Caco-2 (cell line): ENCODE data around the gene ANKRD44. TPM values are rescaled to one million over a fixed set of nuclear protein-coding genes. Genes with fewer than 3 reads are reported as not detected.

Source experiments
- BruUV-seq: library from RNA; stranded (reverse); fragments of 400-500 nt; replicated peaks from 2 replicates; lab custom pipeline; 2021; lab: Mats Ljungman, UMichigan
- CTCF ChIA-PET: fragments of 300-600 bp; sonication (Branson Sonifier 250); formaldehyde crosslinking; loops from one replicate; lab custom pipeline; 2022; ENCODE audit warnings: antibody characterized with exemption; lab: Charles Lee
- POLR2A ChIA-PET: fragments of 300-600 bp; sonication (Branson Sonifier 250); formaldehyde crosslinking; loops from one replicate; lab custom pipeline; 2022; ENCODE audit warnings: antibody characterized with exemption; lab: Charles Lee
- DNase-seq, 2 experiments: peaks; one replicate each; pipeline versions ENCODE4 v3.0.0 to v3.0.0-alpha.2; 2020 to 2022
- H3K27me3 ChIP-seq: replicated peaks from 2 replicates; pipeline ENCODE4 v1.6.0; 2011; ENCODE audit warnings: low read length; ENCODE audit not compliant: control insufficient read depth, insufficient read depth
- H3K36me3 ChIP-seq: 2 replicates; pipeline ENCODE4 v1.5.1; 2011; ENCODE audit warnings: low read length; ENCODE audit not compliant: control insufficient read depth, insufficient read depth
- H3K4me1 ChIP-seq: fragments of 250-450 bp; sonication (Bioruptor Pico); 2 replicates; pipeline ENCODE4 v1.5.1; 2020; ENCODE audit warnings: mild to moderate bottlenecking
- H3K4me3 ChIP-seq: 2 replicates; pipeline ENCODE4 v1.5.1; 2011; ENCODE audit warnings: low read depth, mild to moderate bottlenecking, control low read depth, low read length
- H3K9me3 ChIP-seq: fragments of 250-450 bp; sonication (Bioruptor Pico); 2 replicates; pipeline ENCODE4 v1.5.1; 2020; ENCODE audit warnings: mild to moderate bottlenecking, moderate library complexity
- H3K27ac Mint-ChIP-seq: one replicate; pipeline ENCODE4 v1.8.0; 2022; ENCODE audit warnings: mixed read lengths; ENCODE audit not compliant: unreplicated experiment
- H3K27me3 Mint-ChIP-seq: one replicate; pipeline ENCODE4 v1.8.0; 2022; ENCODE audit warnings: mixed read lengths; ENCODE audit not compliant: insufficient read depth, unreplicated experiment
- H3K36me3 Mint-ChIP-seq: one replicate; pipeline ENCODE4 v1.8.0; 2022; ENCODE audit warnings: mild to moderate bottlenecking, mixed read lengths; ENCODE audit not compliant: insufficient read depth, unreplicated experiment
- H3K4me1 Mint-ChIP-seq: one replicate; pipeline ENCODE4 v1.8.0; 2022; ENCODE audit warnings: low read depth, mixed read lengths; ENCODE audit not compliant: unreplicated experiment
- H3K4me3 Mint-ChIP-seq: one replicate; pipeline ENCODE4 v1.8.0; 2022; ENCODE audit warnings: mild to moderate bottlenecking, moderate library complexity, mixed read lengths; ENCODE audit not compliant: unreplicated experiment
- H3K9me3 Mint-ChIP-seq: one replicate; pipeline ENCODE4 v1.8.0; 2022; ENCODE audit warnings: mixed read lengths; ENCODE audit not compliant: unreplicated experiment
- CTCF ChIP-seq, 2 experiments: fragments of 200-600 bp in 1 of 2; IDR thresholded peaks; 1 replicate in 1 of 2; 2 replicates in 1 of 2; pipeline versions ENCODE4 v1.5.1 to v1.8.0; 2011 to 2022; ENCODE audit warnings: antibody characterized with exemption in 1 of 2, control low read depth in 1 of 2, inconsistent platforms in 1 of 2, low read depth in 1 of 2, low read length in 1 of 2, mild to moderate bottlenecking in 1 of 2, moderate library complexity in 1 of 2; ENCODE audit not compliant: insufficient read depth in 1 of 2, severe bottlenecking in 1 of 2, unreplicated experiment in 1 of 2
- intact Hi-C: fragments of 100-400 bp; cut with micrococcal nuclease; formaldehyde crosslinking; loops from one replicate; pipeline ENCODE4 v1.10.0; 2022; ENCODE audit not compliant: unreplicated experiment
- total RNA-seq: library from RNA; stranded (reverse); gene quantifications from 2 replicates; pipeline ENCODE4 v1.2.3, GENCODE V29; 2022

The ANKRD44 gene
- total RNA-seq, 1 experiment from 2014 or later, result 1.0 TPM

- no peak for DNase-seq
- H3K27ac Mint-ChIP-seq, result no peak overlapping the region
- CTCF ChIA-PET, result no interaction called here
- POLR2A ChIA-PET, result no interaction called here
- no TSS peak for BruUV-seq
- Histone ChIP-seq H3K27me3 (no peaks in the 10 kb centered on the region), H3K36me3 (no peaks in the 10 kb centered on the region), H3K9me3 (no peaks in the 10 kb centered on the region), H3K4me3 (no peak overlapping the region), H3K4me1 (peaks cover 11% of the 10 kb centered on the region)
- H3K27me3 Mint-ChIP-seq, result no peaks in the 10 kb centered on the region
- no peaks in the 10 kb centered on the region for H3K36me3 Mint-ChIP-seq
- intact Hi-C loops, result no loop called here
- no peak for TF ChIP-seq CTCF (IDR thresholded peaks at IDR 0.05; ENCODE audit: insufficient read depth in 1 of 2, low read depth in 1 of 2, low read length in 1 of 2, severe bottlenecking in 1 of 2, unreplicated experiment in 1 of 2)
- peaks cover 7% of the 10 kb centered on the region for H3K4me1 Mint-ChIP-seq
- H3K9me3 Mint-ChIP-seq, result peaks cover 10% of the 10 kb centered on the region
- H3K4me3 Mint-ChIP-seq, result no peak overlapping the region
Measured at GRCh38 chr2:196966061-196966460, 344.5 kb downstream of the ANKRD44 start.

- Histone ChIP-seq H3K4me1 (peaks cover 11% of the 10 kb centered on the region), H3K9me3 (no peaks in the 10 kb centered on the region), H3K36me3 (no peaks in the 10 kb centered on the region), H3K27me3 (no peaks in the 10 kb centered on the region), H3K4me3 (no peak overlapping the region)
- POLR2A ChIA-PET, result no interaction called here
- intact Hi-C loops, result no loop called here
- no peaks in the 10 kb centered on the region for H3K27me3 Mint-ChIP-seq
- no peak overlapping the region for H3K27ac Mint-ChIP-seq
- no peaks in the 10 kb centered on the region for H3K36me3 Mint-ChIP-seq
- no peak overlapping the region for H3K4me3 Mint-ChIP-seq
- peaks cover 10% of the 10 kb centered on the region for H3K9me3 Mint-ChIP-seq
- BruUV-seq, result no TSS peak
- H3K4me1 Mint-ChIP-seq, result peaks cover 7% of the 10 kb centered on the region
- DNase-seq, result no peak
- CTCF ChIA-PET, result no interaction called here
- TF ChIP-seq CTCF (IDR thresholded peaks at IDR 0.05; ENCODE audit: insufficient read depth in 1 of 2, low read depth in 1 of 2, low read length in 1 of 2, severe bottlenecking in 1 of 2, unreplicated experiment in 1 of 2), result no peak
Measured at GRCh38 chr2:196965651-196966050, 344.9 kb downstream of the ANKRD44 start.

- Histone ChIP-seq H3K4me3 (no peak overlapping the region), H3K36me3 (no peaks in the 10 kb centered on the region), H3K9me3 (no peaks in the 10 kb centered on the region), H3K27me3 (no peaks in the 10 kb centered on the region), H3K4me1 (peaks cover 11% of the 10 kb centered on the region)
- H3K9me3 Mint-ChIP-seq, result peaks cover 10% of the 10 kb centered on the region
- no peak for DNase-seq
- BruUV-seq, result no TSS peak
- H3K27ac Mint-ChIP-seq, result no peak overlapping the region
- no peak overlapping the region for H3K4me3 Mint-ChIP-seq
- POLR2A ChIA-PET, result no interaction called here
- intact Hi-C loops, result no loop called here
- CTCF ChIA-PET, result no interaction called here
- H3K36me3 Mint-ChIP-seq, result no peaks in the 10 kb centered on the region
- peaks cover 7% of the 10 kb centered on the region for H3K4me1 Mint-ChIP-seq
- TF ChIP-seq CTCF (IDR thresholded peaks at IDR 0.05; ENCODE audit: insufficient read depth in 1 of 2, low read depth in 1 of 2, low read length in 1 of 2, severe bottlenecking in 1 of 2, unreplicated experiment in 1 of 2), result no peak
- no peaks in the 10 kb centered on the region for H3K27me3 Mint-ChIP-seq
Measured at GRCh38 chr2:196963961-196964360, 346.6 kb downstream of the ANKRD44 start.
